Muscle of arm (tissue), 14 donors: ENCODE results near the gene UNC13B. TPM values are rescaled to one million over a fixed set of nuclear protein-coding genes. Genes with fewer than 3 reads are reported as not detected.
"Not testable (repeated sequence)": the region's sequence is repeated elsewhere in the genome, so short reads cannot be mapped to it uniquely, and the experiment has no call there.

ENCODE experiments used
- DNase-seq: peaks from one replicate; pipeline ENCODE4 v3.0.0-alpha.2; 2013
- long read RNA-seq, 11 donors: transcript quantifications; one replicate each; lab custom pipeline, GENCODE V29; 2026
- polyA plus RNA-seq, 12 donors: library from polyadenylated mRNA; unstranded; fragments of 120-200 nt; gene quantifications; one replicate each; pipeline ENCODE4 v1.2.1, GENCODE V29; 2013; ENCODE audit not compliant: insufficient read length in 12 of 12

The UNC13B gene
- 10 to 100 TPM in 11 of 12 donors, not detected in 1; 13.4 to 29.0 (median 18.5) TPM for polyA plus RNA-seq
- long read RNA-seq, donor 1, partial matches to known transcripts: 40 of 40 reads
- long read RNA-seq, donor 1, other reads (novel, unspliced or antisense): 0 of 40 reads
- long read RNA-seq, donor 2, full-length matches to known transcripts: 1 of 1 reads
- long read RNA-seq, donor 2, partial matches to known transcripts: 0 of 1 reads
- long read RNA-seq, donor 2, other reads (novel, unspliced or antisense): 0 of 1 reads
- long read RNA-seq, donor 3: 0 reads
- long read RNA-seq, donor 4: 0 reads
- long read RNA-seq, donor 5: 0 reads
- long read RNA-seq, donor 6: 0 reads
- long read RNA-seq, donor 7: 0 reads
- long read RNA-seq, donor 8: 0 reads
- long read RNA-seq, donor 9: 0 reads
- long read RNA-seq, donor 10, full-length matches to known transcripts: 1 of 1 reads
- long read RNA-seq, donor 10, partial matches to known transcripts: 0 of 1 reads
- long read RNA-seq, donor 10, other reads (novel, unspliced or antisense): 0 of 1 reads
- long read RNA-seq, donor 11: 0 reads

DNA sequence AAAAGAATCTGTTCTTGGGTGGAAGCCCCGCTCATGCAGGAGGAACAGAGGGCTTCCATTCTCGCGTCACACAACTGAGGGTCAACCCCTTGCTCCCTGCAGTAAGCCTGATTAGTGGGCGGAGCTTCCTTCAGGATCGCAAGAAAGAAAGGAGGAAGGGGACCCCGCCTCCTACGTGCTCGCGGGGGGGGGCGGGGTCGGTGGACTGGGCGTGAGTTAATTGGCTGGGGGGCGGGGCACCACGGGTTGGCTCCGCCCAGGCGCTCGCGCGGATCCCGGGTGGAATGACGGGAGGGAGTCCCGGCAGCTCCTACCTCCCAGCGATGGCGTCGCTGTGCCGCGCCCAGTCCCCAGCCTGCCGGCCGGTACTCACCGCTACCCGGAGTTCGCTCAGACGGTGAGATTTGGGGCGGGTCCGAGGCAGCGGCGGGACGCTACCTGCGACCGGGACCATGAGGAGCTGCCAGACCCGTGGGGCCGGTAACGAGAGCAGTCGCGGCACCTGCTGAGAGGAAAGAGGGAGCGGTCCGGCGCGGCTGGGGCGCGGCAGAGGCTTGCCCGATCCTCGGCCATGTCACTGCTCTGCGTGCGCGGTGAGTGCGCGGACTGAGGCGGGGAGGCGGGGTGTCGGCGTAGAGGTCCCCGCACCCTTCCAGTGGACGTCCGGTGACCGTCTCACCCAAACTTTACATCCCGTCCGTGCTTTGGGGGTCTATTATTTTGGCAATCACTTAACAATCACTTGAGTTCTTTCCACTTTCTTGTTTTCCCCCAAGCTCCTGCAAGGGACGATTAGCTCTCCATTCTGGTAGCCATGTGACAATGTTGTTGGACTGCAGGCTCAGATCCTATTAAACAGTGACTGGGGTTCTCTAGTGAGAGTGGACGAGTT is at the start of gene UNC13B:
TSS of gene UNC13B (plus strand) at position 297 of the 892 bp plus-strand sequence. CDS start at position 572, 275 bp downstream.
- DNase-seq: peak; percentile 89

DNA sequence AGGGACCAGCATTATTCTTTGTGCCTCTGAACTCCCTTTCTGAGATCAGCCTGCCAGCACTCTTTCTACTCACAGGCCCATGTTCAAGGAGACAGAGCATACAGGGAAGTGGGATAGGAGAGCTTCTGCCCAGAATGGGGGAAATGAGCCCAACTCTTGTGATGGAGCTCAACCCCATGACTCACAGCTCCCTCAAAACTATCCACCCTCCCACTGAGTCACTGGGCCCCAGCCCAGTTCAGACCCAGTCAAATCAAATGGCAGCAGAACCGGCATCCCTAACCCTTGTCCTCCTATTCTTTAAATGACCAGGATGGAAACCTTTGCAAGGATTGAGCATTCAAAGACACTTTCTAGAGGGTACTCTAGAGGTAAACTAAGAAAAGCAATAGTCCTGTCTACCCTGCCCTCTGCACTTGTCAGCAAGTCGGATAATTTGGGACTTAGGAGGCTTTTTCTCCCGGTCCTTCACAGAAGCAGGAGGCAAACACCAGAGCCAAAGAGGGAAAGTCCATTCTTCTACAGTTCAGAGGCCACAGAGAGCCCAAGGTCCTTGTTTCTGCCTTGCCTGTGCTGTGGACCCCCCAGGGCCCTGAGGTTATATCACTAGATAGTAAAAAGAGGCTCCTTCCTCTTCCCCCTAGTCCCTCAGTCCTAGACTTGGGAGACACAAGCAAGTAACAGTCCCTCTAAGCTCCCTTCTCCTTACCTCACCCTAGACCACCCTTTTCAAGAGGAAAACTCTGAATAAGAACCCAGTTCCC is 49.4 kb upstream of the UNC13B start:
- DNase-seq: no peak

DNA sequence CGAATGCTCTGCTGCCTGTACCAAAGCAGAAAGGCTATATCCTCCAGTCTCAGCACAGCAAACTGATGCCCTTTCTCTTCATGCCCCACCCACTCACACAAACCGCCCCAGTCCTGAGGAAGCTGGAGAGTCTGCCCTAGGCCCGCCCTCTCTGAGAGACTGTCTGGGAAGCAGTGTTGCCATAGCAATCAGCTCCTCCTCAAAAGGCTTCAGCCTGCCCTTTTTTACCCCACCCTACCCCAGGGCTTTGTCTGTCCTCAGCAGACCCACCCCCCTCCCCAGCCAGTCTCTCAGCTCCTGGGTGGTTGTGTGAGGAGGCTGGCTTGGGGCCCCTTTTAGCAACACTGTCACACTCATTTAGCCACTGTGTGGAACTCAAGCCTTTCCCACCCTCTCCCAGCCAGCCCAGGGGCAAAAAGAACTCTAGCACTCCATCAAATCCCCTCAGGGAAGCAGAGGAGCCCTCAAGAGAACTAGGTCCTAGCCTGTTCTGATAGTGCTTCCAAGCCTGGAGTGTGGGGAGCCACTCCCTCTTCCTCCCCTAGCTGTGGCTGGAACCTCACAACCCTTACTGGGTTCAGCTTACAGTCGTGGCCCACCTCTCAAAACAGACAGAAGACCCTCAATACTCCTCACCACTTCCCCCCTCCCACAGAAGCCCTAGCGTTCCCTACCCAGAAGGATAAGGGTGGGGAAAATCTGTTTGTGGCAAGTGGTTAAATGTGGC is 47.5 kb upstream of the UNC13B start:
- peak; percentile 81 for DNase-seq

DNA sequence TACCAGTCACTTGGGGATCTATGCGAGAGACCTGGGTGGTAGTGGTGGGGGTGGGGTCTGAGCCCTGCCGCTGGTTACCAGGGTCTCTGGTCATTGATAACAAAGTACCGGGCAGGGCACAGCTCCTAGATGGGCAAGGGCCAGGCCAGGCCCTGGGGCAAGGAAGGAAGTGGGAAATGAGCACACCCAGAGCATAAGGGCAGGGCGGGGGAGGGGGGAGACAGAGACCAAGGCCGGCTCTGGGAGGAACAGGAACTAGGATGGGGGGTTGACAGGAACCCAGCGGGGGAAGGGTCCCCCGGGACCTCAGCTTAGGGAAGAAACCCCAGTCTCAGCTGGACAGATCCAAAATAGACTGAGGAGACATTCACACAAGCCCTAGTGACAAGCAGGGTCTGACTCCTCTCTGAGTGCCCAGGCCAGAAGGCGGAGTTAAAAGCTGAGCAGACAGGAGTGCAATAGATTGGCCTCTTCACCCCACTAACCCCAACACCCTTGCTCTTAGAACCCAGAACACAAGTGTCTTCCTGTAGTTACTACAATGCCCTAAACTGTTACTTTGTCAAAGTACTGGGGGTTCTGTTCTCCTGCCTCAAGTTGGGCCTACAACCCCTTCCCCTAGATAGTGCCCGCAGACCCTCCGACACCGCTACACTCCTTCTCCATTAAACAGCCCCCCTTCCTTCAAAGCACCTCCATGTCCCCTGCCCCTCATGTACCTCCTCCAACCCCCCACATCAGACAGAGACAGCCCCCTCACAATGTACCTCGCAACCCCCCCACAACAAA is 46.8 kb upstream of the UNC13B start:
- peak; percentile 54 for DNase-seq

DNA sequence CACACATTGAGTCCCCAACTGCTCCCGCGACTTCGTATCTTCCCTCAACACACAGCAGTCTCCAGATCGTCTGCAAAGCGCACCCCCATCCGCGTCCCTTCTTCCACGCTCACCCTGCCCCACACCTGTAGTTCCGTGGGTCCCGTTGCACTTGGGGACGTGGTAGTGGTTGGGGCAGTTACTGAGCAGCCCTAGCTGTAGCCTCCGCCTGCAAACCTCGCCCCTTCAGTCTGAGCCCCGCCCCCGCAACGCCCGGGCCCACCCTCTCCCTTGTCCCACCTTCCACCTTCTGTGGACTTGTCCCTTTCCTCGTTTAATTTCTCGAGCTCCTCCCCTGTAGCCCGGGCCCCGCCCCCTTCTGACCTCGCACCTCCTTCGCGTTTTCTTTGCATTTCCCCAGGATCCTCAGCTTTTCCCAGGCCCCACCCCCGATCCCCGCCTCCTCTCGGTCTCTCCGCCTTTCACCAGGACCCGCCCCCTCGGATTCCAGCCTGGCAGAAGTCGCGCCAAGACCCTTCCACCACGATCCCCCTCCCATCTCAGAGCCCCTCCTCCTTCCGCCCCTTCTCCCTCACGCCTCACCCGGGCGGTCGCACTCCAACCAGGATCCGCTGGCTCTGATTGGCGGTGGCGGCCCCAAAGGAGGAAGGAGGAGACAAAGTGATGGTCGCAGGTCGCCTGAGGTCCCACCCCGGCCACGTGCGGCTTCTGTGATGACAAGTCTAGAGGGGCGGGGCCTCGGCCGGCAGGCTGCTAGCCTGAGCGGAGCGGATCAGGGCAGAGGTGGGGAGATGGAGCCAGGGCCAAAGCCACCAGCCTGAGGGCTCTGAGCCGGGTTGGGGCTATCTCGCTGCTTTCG is 45.9 kb upstream of the UNC13B start, which contains the start of gene ATOSB:
TSS of gene ATOSB (minus strand) at position 183 of the 859 bp plus-strand sequence. CDS start 7,588 bp downstream, outside the sequence.
- peak; percentile 98 for DNase-seq

DNA sequence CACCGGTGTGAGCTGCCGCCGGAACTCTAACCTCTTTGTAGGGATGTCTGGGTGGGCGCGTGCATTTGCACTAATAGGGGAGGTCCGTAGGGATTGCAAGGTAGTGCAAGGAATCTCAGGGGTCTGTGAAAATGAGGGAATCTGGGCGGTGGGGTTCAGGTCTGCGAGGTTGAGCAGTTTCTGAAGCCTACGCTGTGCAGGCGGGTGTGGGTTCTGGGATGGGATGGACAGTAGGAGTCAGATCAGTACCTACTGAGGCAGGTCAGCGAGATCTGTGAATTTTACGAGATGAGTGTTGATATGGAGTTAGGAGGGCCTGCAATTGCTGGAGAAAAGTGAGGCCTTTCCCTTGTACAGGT is 45.3 kb upstream of the UNC13B start:
- no peak for DNase-seq

DNA sequence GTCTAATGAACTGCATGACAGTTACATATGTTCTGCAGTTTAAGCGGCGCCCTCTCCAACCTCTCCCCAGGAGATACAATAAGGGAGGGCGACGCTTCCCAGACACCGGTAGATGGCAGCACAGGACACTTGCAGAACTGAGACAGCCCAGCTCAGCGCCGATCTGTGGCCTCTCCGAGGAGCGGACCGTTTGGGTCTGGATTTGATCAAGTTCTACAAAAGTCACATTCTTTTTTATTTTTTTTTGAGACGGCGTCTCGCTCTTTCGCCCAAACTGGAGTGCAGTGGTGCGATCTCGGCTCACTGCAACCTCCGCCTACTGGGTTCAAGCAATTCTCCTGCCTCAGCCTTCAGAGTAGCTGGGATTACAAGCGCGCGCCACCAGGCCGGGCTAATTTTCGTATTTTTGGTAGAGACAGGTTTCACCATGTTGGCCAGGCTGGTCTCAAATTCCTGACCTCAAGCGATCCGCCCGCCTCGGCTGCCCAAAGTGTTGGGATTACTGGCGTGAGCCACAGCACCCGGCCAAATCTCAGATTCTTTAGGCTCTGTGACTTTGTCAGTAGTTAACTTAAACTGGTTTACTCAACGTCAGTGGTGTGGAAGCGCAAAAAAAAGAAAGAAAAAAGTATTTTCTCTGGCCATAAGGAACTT is 44.8 kb upstream of the UNC13B start:
- peak; percentile 95 for DNase-seq

DNA sequence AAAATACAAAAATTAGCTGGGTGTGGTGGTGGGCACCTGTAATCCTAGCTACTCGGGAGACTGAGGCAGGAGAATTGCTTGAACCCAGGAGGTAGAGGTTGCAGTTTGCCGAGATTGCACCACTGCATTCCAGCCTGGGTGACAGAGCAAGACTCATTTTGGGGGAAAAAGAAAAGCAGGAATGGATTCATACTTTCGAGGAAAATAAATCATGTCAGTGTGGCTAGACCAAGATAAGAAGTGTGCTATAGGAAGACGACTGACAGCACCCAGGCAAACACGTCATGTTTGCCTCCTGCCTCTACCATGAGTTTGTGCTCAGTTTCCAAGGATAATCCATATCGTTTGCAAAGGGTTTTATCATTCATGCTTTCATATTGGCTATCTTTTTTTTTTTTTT is 26.9 kb upstream of the UNC13B start:
- DNase-seq: no peak

DNA sequence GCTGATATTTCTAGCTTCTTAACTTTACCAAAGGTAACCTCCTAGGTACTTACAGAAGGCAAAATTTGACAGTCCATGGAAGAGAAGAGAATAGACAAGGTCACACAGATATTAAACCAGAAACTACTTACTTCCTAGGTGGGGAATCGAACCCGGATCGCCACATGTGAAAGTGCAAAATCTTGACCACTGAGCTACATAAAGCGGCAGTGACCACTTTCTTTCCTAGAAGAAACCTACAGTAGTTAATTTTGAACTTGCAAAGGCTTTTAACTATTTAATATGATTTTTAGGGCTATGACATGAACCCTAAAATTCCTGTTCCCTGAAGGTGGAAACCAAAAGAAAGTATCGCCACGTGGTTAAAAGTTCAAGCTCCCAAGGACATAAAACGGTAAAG is 25.8 kb upstream of the UNC13B start:
- DNase-seq: no peak

DNA sequence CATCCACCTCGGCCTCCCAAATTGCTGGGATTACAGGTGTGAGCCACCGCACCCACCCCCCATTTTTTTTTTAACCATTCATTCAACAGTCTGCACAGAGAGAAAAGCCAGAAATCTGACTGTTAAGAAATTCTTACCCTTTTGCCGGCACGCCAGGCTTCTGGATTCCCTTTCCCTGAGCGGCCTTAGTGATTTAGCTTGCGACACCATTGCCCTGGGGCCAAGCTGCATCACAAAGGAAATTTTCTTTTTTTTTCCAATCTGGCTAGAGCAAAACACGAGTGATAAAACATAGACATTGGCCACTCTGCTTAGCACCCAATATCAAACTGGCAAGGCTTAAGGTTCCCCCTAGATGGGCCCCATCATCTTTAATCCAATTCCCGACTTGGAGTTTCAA is 24.9 kb upstream of the UNC13B start:
- DNase-seq: no peak

DNA sequence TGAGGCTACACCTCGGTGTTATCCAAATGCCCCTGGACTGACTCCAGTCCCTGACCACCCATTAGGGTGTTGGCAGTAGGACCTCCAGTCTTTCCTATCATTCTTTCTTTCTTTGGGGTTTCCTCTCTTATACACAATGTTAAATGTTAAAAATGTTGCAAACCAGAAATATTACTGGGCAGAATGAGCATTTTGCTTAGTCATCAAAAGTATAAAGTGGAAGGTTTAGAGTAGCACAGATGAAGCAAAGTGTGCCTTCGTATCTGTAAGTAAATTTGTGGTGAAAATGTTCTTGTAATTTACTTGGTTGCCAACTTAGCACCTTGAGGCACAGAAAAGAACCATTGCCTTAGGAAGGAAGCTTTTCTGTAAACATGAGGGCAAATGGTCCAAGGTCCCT is 21.7 kb upstream of the UNC13B start:
- no peak for DNase-seq

DNA sequence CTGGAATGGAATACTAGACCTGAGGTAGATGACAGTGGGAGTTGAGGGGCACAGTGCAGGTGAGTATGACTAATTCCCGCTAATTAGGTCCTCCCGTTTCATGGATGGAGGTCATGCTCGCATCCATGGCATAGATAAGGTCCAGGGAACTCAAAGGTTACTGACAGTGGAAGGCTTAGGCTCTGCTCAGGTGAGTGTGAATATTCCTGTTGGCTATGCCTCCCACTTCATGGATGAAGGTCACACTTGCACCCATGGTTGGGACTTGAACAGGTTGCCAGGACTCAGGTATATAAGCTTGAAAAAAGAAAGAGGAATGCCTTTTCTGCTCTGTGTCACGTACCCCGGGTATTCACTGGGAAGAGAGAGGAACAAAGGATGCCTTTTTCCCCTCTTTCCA is 19.8 kb upstream of the UNC13B start:
- no peak for DNase-seq

DNA sequence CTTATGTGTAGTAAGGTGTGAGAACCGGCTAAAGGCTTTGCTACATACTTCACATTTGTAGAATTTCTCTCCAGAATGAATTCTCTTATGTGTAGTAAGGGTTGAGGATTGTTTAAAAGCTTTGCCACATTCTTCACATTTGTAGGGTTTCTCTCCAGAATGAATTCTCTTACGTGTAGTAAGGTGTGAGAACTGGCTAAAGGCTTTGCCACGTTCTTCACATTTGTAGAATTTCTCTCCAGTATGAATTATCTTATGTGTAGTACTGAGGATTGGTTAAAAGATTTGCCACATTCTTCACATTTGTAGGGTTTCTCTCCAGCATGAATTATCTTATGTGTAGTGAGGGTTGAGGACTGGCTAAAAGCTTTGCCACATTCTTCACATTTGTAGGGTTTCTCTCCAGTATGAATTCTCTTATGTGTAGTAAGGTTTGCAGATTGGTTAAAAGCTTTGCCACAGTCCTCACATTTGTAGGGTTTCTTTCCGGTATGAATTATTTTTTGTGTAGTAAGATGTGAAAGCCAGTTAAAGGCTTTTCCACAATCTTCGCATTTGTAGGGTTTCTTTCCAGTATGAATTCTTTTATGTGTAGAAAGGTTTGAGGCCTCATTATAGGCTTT is 13.8 kb upstream of the UNC13B start:
- DNase-seq: not testable (repeated sequence)

DNA sequence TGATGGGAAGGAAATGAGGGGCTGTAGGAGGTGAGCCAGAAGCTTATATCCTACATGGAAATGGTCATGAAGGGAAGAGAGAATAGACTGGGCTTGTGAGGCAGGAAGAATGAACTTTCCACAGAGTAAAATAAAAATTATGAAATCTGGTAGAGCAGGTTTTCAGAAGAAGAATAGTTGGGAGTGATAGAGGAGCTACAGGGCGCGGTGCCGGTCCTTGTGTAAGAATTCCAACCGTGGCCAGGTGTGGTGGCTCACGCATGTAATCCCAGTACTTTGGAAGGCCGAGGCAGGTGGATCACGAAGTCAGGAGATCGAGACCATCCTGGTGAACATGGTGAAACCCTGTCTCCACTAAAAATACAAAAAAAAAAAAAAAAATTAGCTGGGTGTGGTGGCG is 8.9 kb upstream of the UNC13B start:
- no peak for DNase-seq

DNA sequence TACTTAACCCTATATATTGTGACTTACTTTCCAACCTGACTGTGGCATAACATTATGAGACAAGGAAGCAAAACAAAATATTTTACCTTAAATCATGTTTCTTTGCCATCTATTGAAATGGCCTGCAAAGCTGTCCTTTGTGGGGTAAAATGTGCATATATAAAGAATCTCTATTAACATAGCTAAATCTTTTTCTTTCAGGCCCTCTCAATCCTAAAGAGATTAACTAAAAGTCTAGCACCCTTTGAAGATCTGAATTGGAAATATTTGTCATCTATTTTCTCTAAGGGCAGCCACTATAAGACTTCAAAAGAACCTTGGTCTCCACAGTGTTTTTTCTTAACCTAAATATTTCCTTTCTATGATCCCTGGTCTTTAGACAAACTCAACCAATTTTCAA is 5.0 kb upstream of the UNC13B start:
- DNase-seq: no peak

DNA sequence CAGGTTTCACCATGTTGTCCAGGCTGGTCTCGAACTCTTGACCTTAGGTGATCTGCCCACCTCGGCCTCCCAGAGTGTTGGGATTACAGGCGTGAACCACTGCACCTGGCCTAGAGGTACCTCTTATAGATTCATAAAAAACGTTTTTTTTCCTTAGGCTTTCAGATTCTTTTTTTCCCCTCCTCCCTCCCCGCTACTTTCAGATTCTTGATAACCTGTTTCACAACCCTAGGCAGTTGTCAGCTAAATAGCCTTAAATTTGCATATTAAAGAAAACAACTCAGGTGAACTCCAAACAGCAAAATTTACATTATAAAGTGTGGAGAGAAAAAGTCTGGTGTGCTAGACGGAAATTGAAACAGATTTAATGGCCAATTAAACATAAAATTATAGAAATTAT is 4.0 kb upstream of the UNC13B start:
- DNase-seq: not testable (repeated sequence)

DNA sequence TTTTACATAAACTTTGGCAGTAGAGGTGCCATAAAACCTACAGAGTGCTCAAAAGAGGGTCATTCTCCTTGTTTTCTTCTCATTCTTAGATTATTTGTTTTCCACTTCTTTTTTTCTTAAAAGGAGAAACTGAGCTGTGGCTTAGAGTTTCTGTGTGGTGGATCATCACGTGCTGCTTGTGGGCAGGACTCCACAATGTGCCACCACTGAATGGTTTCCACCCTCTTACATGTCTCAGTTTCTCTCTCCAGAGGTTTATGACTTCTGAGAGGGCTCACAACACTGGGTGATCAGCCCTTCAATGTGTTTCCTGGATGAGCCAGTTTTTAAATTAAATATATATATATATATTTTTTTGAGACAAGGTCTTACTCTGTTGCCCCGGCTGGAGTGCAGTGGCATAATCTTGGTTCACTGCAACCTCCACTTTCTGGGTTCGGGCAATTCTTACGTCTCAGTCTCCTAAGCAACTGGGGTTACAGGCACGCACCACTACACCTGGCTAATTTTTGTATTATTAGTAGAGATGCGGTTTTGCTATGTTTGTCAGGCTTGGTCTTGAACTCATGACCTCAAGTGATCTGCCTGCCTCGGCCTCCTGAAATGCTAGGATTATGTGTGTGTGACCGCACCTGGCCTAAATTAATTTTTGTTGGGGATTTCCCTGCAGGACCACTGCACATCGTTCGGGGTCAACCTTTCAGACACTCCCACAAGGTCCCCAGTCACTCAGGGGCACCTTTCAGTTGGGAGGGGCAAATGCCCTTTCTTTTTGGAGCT is 3.1 kb upstream of the UNC13B start:
- no peak for DNase-seq
